Sigmoid colon (tissue), 7 donors: ENCODE results near the gene LRRC49. TPM values are rescaled to one million over a fixed set of nuclear protein-coding genes. Genes with fewer than 3 reads are reported as not detected.

ENCODE experiments used
- DNase-seq: peaks from one replicate; pipeline ENCODE4 v3.0.0-alpha.2; 2019
- H3K27ac ChIP-seq, 4 donors: fragments of 200-600 bp; sonication (generic); one replicate each; pipeline ENCODE4 v1.5.1; 2016 to 2019; ENCODE audit warnings: mild to moderate bottlenecking in 1 of 4
- H3K27me3 ChIP-seq, 3 donors: fragments of 200-600 bp; sonication (generic); one replicate each; pipeline ENCODE4 v1.5.1; 2019; ENCODE audit warnings: mild to moderate bottlenecking in 1 of 3
- H3K36me3 ChIP-seq, 4 donors: fragments of 200-600 bp; sonication (generic); one replicate each; pipeline ENCODE4 v1.5.1; 2016 to 2019
- H3K4me1 ChIP-seq, 4 donors: fragments of 200-600 bp; sonication (generic); one replicate each; pipeline ENCODE4 v1.5.1; 2017 to 2019
- H3K4me3 ChIP-seq, 4 donors: fragments of 200-600 bp; sonication (generic); one replicate each; pipeline ENCODE4 v1.5.1; 2017 to 2019; ENCODE audit warnings: mild to moderate bottlenecking in 2 of 4, moderate library complexity in 1 of 4
- H3K9me3 ChIP-seq, 4 donors: fragments of 200-600 bp in 3 of 4; sonication (generic) in 3 of 4; one replicate each; pipeline versions ENCODE4 v1.5.1 to v1.6.1; 2013 to 2019
- CTCF ChIP-seq, 4 experiments: fragments of 450-650 bp in 3 of 4; fragments of 200-600 bp in 1 of 4; IDR thresholded peaks; one replicate each; pipeline ENCODE4 v1.5.1; 2016 to 2019; ENCODE audit warnings: antibody characterized with exemption in 4 of 4, mild to moderate bottlenecking in 3 of 4, moderate library complexity in 2 of 4
- EP300 ChIP-seq, 4 donors: sonication (generic); formaldehyde crosslinking; IDR thresholded peaks; one replicate each; pipeline ENCODE4 v1.6.1; 2017; ENCODE audit warnings: antibody characterized with exemption in 4 of 4
- POLR2A ChIP-seq, 2 donors: fragments of 450-650 bp; IDR thresholded peaks; one replicate each; pipeline ENCODE4 v1.6.1; 2016; ENCODE audit warnings: antibody characterized with exemption in 2 of 2, mild to moderate bottlenecking in 2 of 2, moderate library complexity in 2 of 2
- POLR2AphosphoS5 ChIP-seq, 4 donors: sonication (generic); formaldehyde crosslinking; IDR thresholded peaks; one replicate each; pipeline ENCODE4 v1.6.1; 2017; ENCODE audit warnings: antibody characterized with exemption in 4 of 4
- WGBS, 2 donors: extraction: QIAGEN DNeasy Blood & Tissue Kit; methylation state at CpG; one replicate each; pipeline ENCODE4 v1.1.7; 2013; 5-methylcytosine and 5-hydroxymethylcytosine counted together
- intact Hi-C: fragments of 100-400 bp; cut with DNase I; formaldehyde crosslinking; loops from one replicate; pipeline ENCODE4 v1.15.1; 2023
- polyA plus RNA-seq, 3 donors: library from polyadenylated mRNA; stranded (reverse); fragments of 200-250 nt; gene quantifications; one replicate each; pipeline ENCODE4 v1.2.3, GENCODE V29; 2013
- total RNA-seq, 4 donors: library from RNA; depleted of rRNA; stranded (reverse); fragments of >200 nt; gene quantifications; one replicate each; pipeline ENCODE4 v1.1.0, GENCODE V29; 2016
- donor health status: healthy with polysubstance abuse.
- donor health status: Bipolar disorder and iron deficiency.
- donor health status: healthy.

Gene LRRC49
- total and polyA plus RNA-seq, 7 donors = 1.6 to 20.2 (median 10.3) TPM

- WGBS, 2 donors = 41 to 50% methylated on average over 3 of the region's 3 CpGs
- Histone ChIP-seq H3K9me3 (no peaks in the 10 kb centered on the region), H3K27ac (no peak overlapping the region), H3K36me3 (no peaks in the 10 kb centered on the region), H3K4me1 (no peaks in the 10 kb centered on the region), H3K27me3 (peaks cover 0 to 4% (median 0%) of the 10 kb centered on the region in 3 donors), H3K4me3 (no peak overlapping the region)
- no peak for DNase-seq
- TF ChIP-seq EP300 (IDR thresholded peaks at IDR 0.05) (no peak), POLR2A (IDR thresholded peaks at IDR 0.05) (no peak), POLR2AphosphoS5 (IDR thresholded peaks at IDR 0.05) (no peak), CTCF (IDR thresholded peaks at IDR 0.05) (no peak)
- intact Hi-C loops = no loop called here
Measured at GRCh38 chr15:71096676-71097075, 204.1 kb downstream of the LRRC49 start.

- whole genome bisulfite sequencing, 2 donors = 97% methylated on average over 4 of the region's 4 CpGs
- Histone ChIP-seq H3K4me3 (no peak overlapping the region), H3K27ac (no peak overlapping the region), H3K27me3 (no peaks in the 10 kb centered on the region), H3K9me3 (no peaks in the 10 kb centered on the region), H3K4me1 (no peaks in the 10 kb centered on the region), H3K36me3 (no peaks in the 10 kb centered on the region)
- no peak for TF ChIP-seq EP300 (IDR thresholded peaks at IDR 0.05)
- TF ChIP-seq POLR2A (IDR thresholded peaks at IDR 0.05) = no peak
- intact Hi-C loops = no loop called here
- no peak for DNase-seq
Measured at GRCh38 chr15:71097890-71098289, 205.3 kb downstream of the LRRC49 start.

GRCh38 chr15:71098920-71099319 lies 206.3 kb downstream of the LRRC49 start:
- Histone ChIP-seq H3K36me3 (no peaks in the 10 kb centered on the region), H3K27ac (no peak overlapping the region), H3K4me1 (no peaks in the 10 kb centered on the region), H3K9me3 (no peaks in the 10 kb centered on the region), H3K4me3 (no peak overlapping the region), H3K27me3 (no peaks in the 10 kb centered on the region)
- DNase-seq = no peak
- intact Hi-C loops = no loop called here
- 89 to 96% methylated on average over 1 of the region's 1 CpG for WGBS, 2 donors
- TF ChIP-seq POLR2AphosphoS5 (IDR thresholded peaks at IDR 0.05) (no peak), CTCF (IDR thresholded peaks at IDR 0.05) (no peak), EP300 (IDR thresholded peaks at IDR 0.05) (no peak), POLR2A (IDR thresholded peaks at IDR 0.05) (no peak)

Other genes with a start within 250 kb of the LRRC49 start
- gene UACA, start 129.3 kb upstream of the LRRC49 start, total RNA-seq = 10 to 100 TPM; 19.1 to 51.0 (median 29.4) TPM
- gene UACA, start 129.3 kb upstream of the LRRC49 start, polyA plus RNA-seq = 10 to 100 TPM; 19.2 to 44.4 (median 26.4) TPM
- gene LARP6, start 38.7 kb upstream of the LRRC49 start, total RNA-seq = 10 to 100 TPM; 13.7 to 26.6 (median 24.3) TPM
- gene LARP6, start 38.7 kb upstream of the LRRC49 start, polyA plus RNA-seq = 1 to 10 TPM; 1.2 to 6.6 (median 3.6) TPM
- 1 to 10 TPM; 1.1 to 3.6 (median 2.7) TPM for gene THAP10, start 393 bp upstream of the LRRC49 start, total RNA-seq
- gene THAP10, start 393 bp upstream of the LRRC49 start, polyA plus RNA-seq = 1 to 10 TPM; 1.9 to 2.5 (median 2.4) TPM
- gene THSD4, start 222.6 kb downstream of the LRRC49 start, total RNA-seq = 1 to 10 TPM; 1.4 to 2.2 (median 2.0) TPM
- gene THSD4, start 222.6 kb downstream of the LRRC49 start, polyA plus RNA-seq = 1 to 10 TPM; 2.4 to 7.8 (median 5.1) TPM